Subcutaneous adipose tissue (tissue), 4 donors: ENCODE data around the gene BACE1. TPM values are rescaled to one million over a fixed set of nuclear protein-coding genes. Genes with fewer than 3 reads are reported as not detected.

Source experiments
- CTCF ChIP-seq: fragments of 450-650 bp; IDR thresholded peaks from one replicate; pipeline ENCODE4 v1.5.1; 2016; ENCODE audit warnings: low read depth, mild to moderate bottlenecking, control low read depth, antibody characterized with exemption, moderate library complexity
- total RNA-seq, 4 donors: library from RNA; depleted of rRNA; stranded (reverse); fragments of >200 nt; gene quantifications; one replicate each; pipeline ENCODE4 v1.1.0, GENCODE V29; 2016

The BACE1 gene
- total RNA-seq, 4 donors from 2014 or later = 17.4 to 33.0 (median 22.9) TPM

- no peak for TF ChIP-seq CTCF
These were observed 46.2 kb downstream of the BACE1 start for GRCh38 chr11:117269856-117270255.

- no peak for TF ChIP-seq CTCF
These were observed 50.3 kb downstream of the BACE1 start for GRCh38 chr11:117265745-117266144.

GRCh38 chr11:117259417-117259816, 56.6 kb downstream of the BACE1 start:
- no peak for TF ChIP-seq CTCF

GRCh38 chr11:117258576-117258975, 57.5 kb downstream of the BACE1 start:
- no peak for TF ChIP-seq CTCF

- TF ChIP-seq CTCF = no peak
These were observed 59.5 kb downstream of the BACE1 start for GRCh38 chr11:117256573-117256972.

- no peak for TF ChIP-seq CTCF
These were observed 60.1 kb downstream of the BACE1 start for GRCh38 chr11:117255966-117256365.

GRCh38 chr11:117251506-117251905, 64.5 kb downstream of the BACE1 start:
- no peak for TF ChIP-seq CTCF
